DMS153 treated with DMSO at 0.1 percent for 48 hours (cell line): ENCODE results near the gene DCHS1.

Experiments
- DNase-seq: peaks from one replicate; lab custom pipeline; 2025; ENCODE audit not compliant: unreplicated experiment; lab: John Stamatoyannopoulos, UW

DCHS1 gene

GRCh38 chr11:6648501-6648900, 7.1 kb downstream of the DCHS1 start:
- DNase-seq = no peak

- DNase-seq = no peak
These were observed 7.8 kb downstream of the DCHS1 start for GRCh38 chr11:6647836-6648235.

- DNase-seq = no peak
These were observed 8.5 kb downstream of the DCHS1 start for GRCh38 chr11:6646918-6647679.

GRCh38 chr11:6646576-6646917, 9.1 kb downstream of the DCHS1 start:
- no peak for DNase-seq

- DNase-seq = no peak
These were observed 9.5 kb downstream of the DCHS1 start for GRCh38 chr11:6646071-6646470.

- no peak for DNase-seq
These were observed 12.7 kb downstream of the DCHS1 start for GRCh38 chr11:6642957-6643356.

GRCh38 chr11:6640985-6641701, 14.5 kb downstream of the DCHS1 start:
- DNase-seq = no peak

- DNase-seq = no peak
These were observed 15.3 kb downstream of the DCHS1 start for GRCh38 chr11:6640036-6640984.

- no peak for DNase-seq
These were observed 17.2 kb downstream of the DCHS1 start for GRCh38 chr11:6638429-6638828.

- DNase-seq = no peak
These were observed 17.7 kb downstream of the DCHS1 start for GRCh38 chr11:6637871-6638270.

- no peak for DNase-seq
These were observed 19.1 kb downstream of the DCHS1 start for GRCh38 chr11:6636480-6636879.

GRCh38 chr11:6635082-6635932, 20.3 kb downstream of the DCHS1 start:
- no peak for DNase-seq

GRCh38 chr11:6634534-6634933, 21.1 kb downstream of the DCHS1 start:
- DNase-seq = no peak

- no peak for DNase-seq
These were observed 21.9 kb downstream of the DCHS1 start for GRCh38 chr11:6633422-6634408.

GRCh38 chr11:6632116-6633073, 23.2 kb downstream of the DCHS1 start:
- DNase-seq = no peak

- DNase-seq = no peak
These were observed 24.2 kb downstream of the DCHS1 start for GRCh38 chr11:6631361-6631890.

GRCh38 chr11:6630632-6631291, 24.8 kb downstream of the DCHS1 start:
- no peak for DNase-seq
